Endothelial cell of umbilical vein (primary cell): ENCODE measurements around the gene RNF175. TPM values are rescaled to one million over a fixed set of nuclear protein-coding genes. Genes with fewer than 3 reads are reported as not detected.

ENCODE experiments used
- BruUV-seq: library from RNA; stranded (reverse); fragments of 400-500 nt; replicated peaks from 2 replicates; lab custom pipeline; 2021; lab: Mats Ljungman, UMichigan
- CTCF ChIA-PET: fragments of 300-600, 350-600 bp; sonication (Branson Sonifier 250); formaldehyde crosslinking; loops from one replicate; lab custom pipeline; 2021; ENCODE audit warnings: antibody characterized with exemption, inconsistent platforms; lab: Charles Lee
- POLR2A ChIA-PET: fragments of 300-600, 350-600 bp; sonication (Branson Sonifier 250); formaldehyde crosslinking; loops from one replicate; lab custom pipeline; 2021; ENCODE audit warnings: antibody characterized with exemption, inconsistent platforms; lab: Charles Lee
- DNase-seq: peaks from one replicate; pipeline ENCODE4 v3.0.0-alpha.2; 2011; ENCODE audit warnings: low read depth, low spot score
- FAIRE-seq: peaks from 2 replicates; lab custom pipeline; 2011; peaks lifted over from hg19 to GRCh38; lab: Jason Lieb, UNC
- H2AFZ ChIP-seq: 2 replicates; pipeline ENCODE4 v1.6.0; 2012; ENCODE audit warnings: low read depth, low read length, control low read depth, inconsistent platforms
- H3K27ac ChIP-seq: 2 replicates; pipeline ENCODE4 v1.5.1; 2011; ENCODE audit warnings: low read depth, mild to moderate bottlenecking, control low read depth, low read length, moderate library complexity; ENCODE audit not compliant: insufficient read depth
- H3K27me3 ChIP-seq, 2 experiments: 2 replicates each; pipeline versions ENCODE4 v1.6.0 to v1.6.1; 2011; ENCODE audit warnings: low read length in 2 of 2, mixed read lengths in 1 of 2; ENCODE audit not compliant: control insufficient read depth in 2 of 2, insufficient read depth in 2 of 2
- H3K36me3 ChIP-seq, 2 experiments: 2 replicates in 1 of 2; 3 replicates in 1 of 2; pipeline ENCODE4 v1.5.1; 2011; ENCODE audit warnings: low read length in 2 of 2, mild to moderate bottlenecking in 1 of 2, moderate library complexity in 1 of 2; ENCODE audit not compliant: control insufficient read depth in 2 of 2, insufficient read depth in 2 of 2; ENCODE audit errors: extremely low read depth in 1 of 2
- H3K4me1 ChIP-seq: 3 replicates; pipeline ENCODE4 v1.5.1; 2011; ENCODE audit warnings: mild to moderate bottlenecking, low read length; ENCODE audit not compliant: control insufficient read depth, insufficient read depth; ENCODE audit errors: extremely low read depth
- H3K4me2 ChIP-seq: 2 replicates; pipeline ENCODE4 v1.6.1; 2011; ENCODE audit warnings: low read length, control low read depth, mixed read lengths; ENCODE audit not compliant: insufficient read depth
- H3K4me3 ChIP-seq, 3 experiments: fragments of 200-600 bp in 1 of 3; sonication (generic), shearing (Covaris generic) in 1 of 3; replicated peaks in 1 of 3; 2 replicates each; pipeline ENCODE4 v1.5.1; 2011 to 2016; ENCODE audit warnings: control low read depth in 3 of 3, low read length in 3 of 3, mild to moderate bottlenecking in 2 of 3, inconsistent platforms in 1 of 3, low read depth in 1 of 3, moderate library complexity in 1 of 3; ENCODE audit not compliant: insufficient read depth in 1 of 3
- H3K79me2 ChIP-seq: 2 replicates; pipeline ENCODE4 v1.6.0; 2012; ENCODE audit warnings: low read length, inconsistent platforms; ENCODE audit not compliant: control insufficient read depth, insufficient read depth
- H3K9ac ChIP-seq: replicated peaks from 2 replicates; pipeline ENCODE3; 2011; ENCODE audit warnings: low read length, control low read depth; ENCODE audit not compliant: insufficient read depth; ENCODE audit errors: extremely low read depth
- H3K9me1 ChIP-seq: replicated peaks from 3 replicates; pipeline ENCODE4 v1.6.0; 2011; ENCODE audit warnings: mild to moderate bottlenecking, low read length; ENCODE audit not compliant: control insufficient read depth, insufficient read depth; ENCODE audit errors: extremely low read depth
- H3K9me3 ChIP-seq: replicated peaks from 2 replicates; pipeline ENCODE4 v1.5.1; 2012; ENCODE audit warnings: low read length, inconsistent platforms; ENCODE audit not compliant: control insufficient read depth, insufficient read depth
- H4K20me1 ChIP-seq: replicated peaks from 2 replicates; pipeline ENCODE3; 2011; ENCODE audit warnings: mild to moderate bottlenecking, low read length; ENCODE audit not compliant: control insufficient read depth, insufficient read depth; ENCODE audit errors: extremely low read depth
- CTCF ChIP-seq, 2 donors: IDR thresholded peaks; 1 replicate in 1 of 2; 2 replicates in 1 of 2; pipeline ENCODE4 v1.5.1; 2011; ENCODE audit warnings: low read length in 2 of 2, mild to moderate bottlenecking in 2 of 2, moderate library complexity in 2 of 2, control low read depth in 1 of 2, inconsistent platforms in 1 of 2, low read depth in 1 of 2; ENCODE audit not compliant: insufficient read depth in 1 of 2; ENCODE audit errors: extremely low read depth in 1 of 2
- EZH2 ChIP-seq: IDR thresholded peaks from 2 replicates; pipeline ENCODE4 v1.6.1; 2012; ENCODE audit warnings: borderline replicate concordance, low read depth, mild to moderate bottlenecking, moderate library complexity, low read length, inconsistent platforms; ENCODE audit not compliant: severe bottlenecking
- FOS ChIP-seq: IDR thresholded peaks from 2 replicates; pipeline ENCODE4 v1.6.1; 2011; ENCODE audit warnings: mild to moderate bottlenecking, low read length, moderate library complexity, borderline replicate concordance; ENCODE audit not compliant: insufficient read depth
- GATA2 ChIP-seq: IDR thresholded peaks from 2 replicates; pipeline ENCODE4 v1.7.0; 2011; ENCODE audit warnings: low read depth, mild to moderate bottlenecking, moderate library complexity, mixed read lengths, low read length; ENCODE audit not compliant: insufficient read length, insufficient read depth
- JUN ChIP-seq: IDR thresholded peaks from 2 replicates; pipeline ENCODE4 v1.6.1; 2011; ENCODE audit warnings: borderline replicate concordance, low read depth; ENCODE audit not compliant: insufficient read length, insufficient read depth
- MAX ChIP-seq: IDR thresholded peaks from 2 replicates; pipeline ENCODE4 v1.6.1; 2011; ENCODE audit not compliant: insufficient read depth, insufficient read length
- MYC ChIP-seq: IDR thresholded peaks from one replicate; pipeline ENCODE4 v1.6.1; 2011; ENCODE audit warnings: mild to moderate bottlenecking, low read depth, low read length
- POLR2A ChIP-seq: IDR thresholded peaks from 2 replicates; pipeline ENCODE4 v1.6.1; 2012; ENCODE audit warnings: low read depth, mild to moderate bottlenecking, control low read depth, low read length
- POLR2AphosphoS5 ChIP-seq: IDR thresholded peaks from 2 replicates; pipeline ENCODE4 v1.6.1; 2012; ENCODE audit warnings: low read depth, mild to moderate bottlenecking, control low read depth, low read length, moderate library complexity; ENCODE audit not compliant: insufficient read depth
- dilution Hi-C: fragments of 300-500 bp; cut with MboI; formaldehyde crosslinking; loops from one replicate; pipeline ENCODE4 v1.15.0; 2019; ENCODE audit warnings: low sequenced_read_pairs; ENCODE audit not compliant: extremely low pct_ligation_motif_present
- intact Hi-C: fragments of 100-400 bp; cut with micrococcal nuclease; formaldehyde crosslinking; loops from one replicate; pipeline ENCODE4 v1.10.0; 2022
- polyA plus RNA-seq, 4 experiments: library from polyadenylated mRNA; depleted of rRNA in 3 of 4; stranded (reverse) in 3 of 4; unstranded in 1 of 4; fragments of >200 nt; gene quantifications; 2 replicates each; pipeline versions ENCODE4 v1.2.1 to v1.2.3, GENCODE V29; 2011 to 2012; ENCODE audit warnings: missing spikeins in 1 of 4
- total RNA-seq: library from RNA; stranded (reverse); gene quantifications from 2 replicates; pipeline ENCODE4 v1.2.3, GENCODE V29; 2021

The RNF175 gene
- total and polyA plus RNA-seq, 2 donors (not counting 3 experiments of a cell fraction or from before 2014, with no cell fraction given), result not detected

- DNase-seq, result peak; percentile 15
- no peaks in the 10 kb centered on the region for H4K20me1 ChIP-seq
- POLR2A ChIA-PET, result no interaction called here
- H3K4me2 ChIP-seq, result peak overlapping the region; percentile 0
- CTCF ChIA-PET, result interaction anchor here (1.0 to 1.4 kb wide), 2 partner anchors 33 to 74 kb away, joined by 6 to 9 read pairs; no protein-coding TSS in a partner anchor
- intact Hi-C loops, result loop anchor here (2.0 kb wide), 1 partner anchor 16 kb away; no protein-coding TSS in a partner anchor
- H3K4me3 ChIP-seq, result no peak overlapping the region
- no peak overlapping the region for H3K9ac ChIP-seq
- no peak overlapping the region for H2AFZ ChIP-seq
- H3K27me3 ChIP-seq, result peaks cover 4 to 7% of the 10 kb centered on the region in 2 experiments
- dilution Hi-C loops, result no loop called here
- H3K9me1 ChIP-seq, result no peaks in the 10 kb centered on the region
- no peaks in the 10 kb centered on the region for H3K9me3 ChIP-seq
- no peak for TF ChIP-seq MYC
- TF ChIP-seq JUN, result no peak
- TF ChIP-seq FOS, result no peak
- peak; percentile 25 for TF ChIP-seq GATA2
- peak overlapping the region; percentile 35 for H3K27ac ChIP-seq
- no TSS peak for BruUV-seq
- no peaks in the 10 kb centered on the region for H3K79me2 ChIP-seq
- peak; percentile 63 for FAIRE-seq
- no peaks in the 10 kb centered on the region for H3K36me3 ChIP-seq
- peaks cover 14% of the 10 kb centered on the region for H3K4me1 ChIP-seq
Observed at GRCh38 chr4:153676486-153676885, 83.3 kb downstream of the RNF175 start.

- H3K27me3 ChIP-seq, result peaks cover 0 to 4% of the 10 kb centered on the region in 2 experiments
- ChIA-PET CTCF (no interaction called here), POLR2A (no interaction called here)
- no peaks in the 10 kb centered on the region for H3K79me2 ChIP-seq
- H3K27ac ChIP-seq, result no peak overlapping the region
- FAIRE-seq (no peak), DNase-seq (no peak)
- H3K36me3 ChIP-seq, result no peaks in the 10 kb centered on the region
- no peak overlapping the region for H3K9ac ChIP-seq
- no peaks in the 10 kb centered on the region for H3K9me3 ChIP-seq
- intact Hi-C loops (no loop called here), dilution Hi-C loops (no loop called here)
- no peak overlapping the region for H3K4me2 ChIP-seq
- H3K4me3 ChIP-seq, result no peak overlapping the region
- H3K4me1 ChIP-seq, result no peaks in the 10 kb centered on the region
- no peaks in the 10 kb centered on the region for H4K20me1 ChIP-seq
- no peak overlapping the region for H2AFZ ChIP-seq
- BruUV-seq, result no TSS peak
- no peak for TF ChIP-seq JUN
- TF ChIP-seq GATA2, result no peak
- TF ChIP-seq EZH2, result no peak
- no peak for TF ChIP-seq POLR2A
- no peak for TF ChIP-seq FOS
- TF ChIP-seq MYC, result no peak
- no peak for TF ChIP-seq POLR2AphosphoS5
- no peak for TF ChIP-seq CTCF (IDR thresholded peaks at IDR 0.05; ENCODE audit: extremely low read depth in 1 of 2, insufficient read depth in 1 of 2, low read depth in 1 of 2, low read length in 2 of 2)
- no peak for TF ChIP-seq MAX
- no peaks in the 10 kb centered on the region for H3K9me1 ChIP-seq
Observed at GRCh38 chr4:153669838-153670237, 90.0 kb downstream of the RNF175 start.
